SK-N-MC (cell line): ENCODE results near the gene SCYL1.
"Not testable (repeated sequence)": the region's sequence is repeated elsewhere in the genome, so short reads cannot be mapped to it uniquely, and the experiment has no call there.

Experiments
- DNase-seq: peaks from one replicate; pipeline ENCODE4 v3.0.0-alpha.2; 2011; ENCODE audit warnings: low read depth, low spot score
- H3K27ac ChIP-seq: fragments of 200-600 bp; sonication (generic); 2 replicates; pipeline ENCODE4 v1.5.1; 2016; ENCODE audit warnings: mixed run types
- H3K36me3 ChIP-seq: fragments of 200-600 bp; sonication (generic); 2 replicates; pipeline ENCODE4 v1.6.1; 2017; ENCODE audit warnings: antibody characterized with exemption, low read length, mixed read lengths; ENCODE audit not compliant: insufficient read depth
- H3K4me3 ChIP-seq: fragments of 200-600 bp; sonication (generic); 2 replicates; pipeline ENCODE4 v1.5.1; 2016
- H3K9ac ChIP-seq: fragments of 200-600 bp; sonication (generic); 2 replicates; pipeline ENCODE4 v1.8.0; 2017; ENCODE audit warnings: mixed run types, mixed read lengths; ENCODE audit not compliant: insufficient read length
- H3K9me3 ChIP-seq: fragments of 200-600 bp; sonication (generic); 2 replicates; pipeline ENCODE4 v1.6.1; 2017; ENCODE audit warnings: low read depth, mild to moderate bottlenecking, antibody characterized with exemption, low read length, moderate library complexity, mixed read lengths
- EZH2 ChIP-seq: fragments of 200-600 bp; sonication (generic); IDR thresholded peaks from one replicate; pipeline ENCODE4 v1.6.1; 2017; ENCODE audit warnings: antibody characterized with exemption
- FOXP2 ChIP-seq: optimal IDR thresholded peaks from 2 replicates; pipeline ENCODE3; 2011; ENCODE audit warnings: mild to moderate bottlenecking, moderate library complexity; ENCODE audit not compliant: insufficient read depth; ENCODE audit errors: extremely low read length, control extremely low read depth
- POLR2AphosphoS5 ChIP-seq: IDR thresholded peaks from 2 replicates; pipeline ENCODE4 v1.6.1; 2012; ENCODE audit warnings: mild to moderate bottlenecking, low read depth, low read length, borderline replicate concordance

The SCYL1 gene

GRCh38 chr11:65559535-65559934, 34.7 kb downstream of the SCYL1 start:
- Histone ChIP-seq H3K36me3 (no peaks in the 10 kb centered on the region), H3K27ac (peak overlapping the region; percentile 80), H3K9me3 (no peaks in the 10 kb centered on the region), H3K4me3 (no peak overlapping the region), H3K9ac (no peak overlapping the region)
- TF ChIP-seq POLR2AphosphoS5, result no peak
- no peak for TF ChIP-seq FOXP2
- no peak for TF ChIP-seq EZH2
- DNase-seq, result no peak

GRCh38 chr11:65559951-65560537, 35.2 kb downstream of the SCYL1 start:
- no peak overlapping the region for H3K4me3 ChIP-seq
- peak overlapping the region; percentile 80; the same call in 1 of the 2 replicates for H3K27ac ChIP-seq
- no peaks in the 10 kb centered on the region for H3K9me3 ChIP-seq
- no peak for DNase-seq
- no peak overlapping the region for H3K9ac ChIP-seq
- TF ChIP-seq POLR2AphosphoS5 (no peak), FOXP2 (no peak), EZH2 (no peak)
- H3K36me3 ChIP-seq, result no peaks in the 10 kb centered on the region

- no peaks in the 10 kb centered on the region for H3K36me3 ChIP-seq
- DNase-seq, result no peak
- TF ChIP-seq POLR2AphosphoS5, result no peak
- TF ChIP-seq EZH2, result no peak
- no peak for TF ChIP-seq FOXP2
- peak overlapping the region; percentile 29; the same call in 1 of the 2 replicates for H3K4me3 ChIP-seq
- no peak overlapping the region for H3K27ac ChIP-seq
- H3K9me3 ChIP-seq, result no peaks in the 10 kb centered on the region
- no peak overlapping the region for H3K9ac ChIP-seq
These were observed 35.9 kb downstream of the SCYL1 start for GRCh38 chr11:65560555-65561418.

GRCh38 chr11:65562020-65562419, 37.1 kb downstream of the SCYL1 start:
- TF ChIP-seq FOXP2 (no peak), EZH2 (no peak), POLR2AphosphoS5 (no peak)
- DNase-seq, result no peak
- no peaks in the 10 kb centered on the region for H3K9me3 ChIP-seq
- no peak overlapping the region for H3K4me3 ChIP-seq
- no peak overlapping the region for H3K27ac ChIP-seq
- no peaks in the 10 kb centered on the region for H3K36me3 ChIP-seq
- no peak overlapping the region for H3K9ac ChIP-seq

- Histone ChIP-seq H3K9me3 (no peaks in the 10 kb centered on the region), H3K9ac (no peak overlapping the region), H3K4me3 (no peak overlapping the region), H3K27ac (no peak overlapping the region), H3K36me3 (no peaks in the 10 kb centered on the region)
- no peak for DNase-seq
- TF ChIP-seq EZH2 (no peak), FOXP2 (no peak), POLR2AphosphoS5 (no peak)
These were observed 37.9 kb downstream of the SCYL1 start for GRCh38 chr11:65562788-65563187.

- no peak for TF ChIP-seq EZH2
- Histone ChIP-seq H3K9me3 (no peaks in the 10 kb centered on the region), H3K9ac (no peak overlapping the region), H3K36me3 (peaks cover 2% of the 10 kb centered on the region; the same call in 1 of the 2 replicates), H3K4me3 (no peak overlapping the region), H3K27ac (no peak overlapping the region)
- DNase-seq, result no peak
These were observed 38.7 kb downstream of the SCYL1 start for GRCh38 chr11:65563601-65564000.

- not testable (repeated sequence) for H3K4me3 ChIP-seq, H3K9ac ChIP-seq
These were observed 40.1 kb downstream of the SCYL1 start for GRCh38 chr11:65564879-65565559.

GRCh38 chr11:65565624-65566453, 41.0 kb downstream of the SCYL1 start:
- H3K36me3 ChIP-seq, result peaks cover 4% of the 10 kb centered on the region; the same call in 1 of the 2 replicates
- TF ChIP-seq FOXP2 (no peak), EZH2 (no peak), POLR2AphosphoS5 (no peak)
- no peak overlapping the region for H3K4me3 ChIP-seq
- no peak for DNase-seq
- no peak overlapping the region for H3K27ac ChIP-seq
- H3K9ac ChIP-seq, result no peak overlapping the region
- H3K9me3 ChIP-seq, result no peaks in the 10 kb centered on the region

More at GRCh38 chr11:65564879-65565559, 40.1 kb downstream of the SCYL1 start:
- not testable (repeated sequence) for H3K27ac ChIP-seq, DNase-seq, H3K36me3 ChIP-seq, H3K9me3 ChIP-seq
